Hepatocyte (in vitro differentiated cells): ENCODE measurements around the gene MAPK1.

Experiments
- EZH2 ChIP-seq: fragments of 200-600 bp; sonication (generic); IDR thresholded peaks from 2 replicates; pipeline ENCODE4 v1.6.1; 2016; ENCODE audit warnings: antibody characterized with exemption, mild to moderate bottlenecking, borderline replicate concordance
- TF ChIP-seq, protein P1 (sequence below): fragments of 200-600 bp; sonication (generic); IDR thresholded peaks from 2 replicates; pipeline ENCODE4 v1.5.1; 2016; ENCODE audit warnings: antibody characterized with exemption, mild to moderate bottlenecking; ENCODE audit not compliant: poor library complexity

DNA sequence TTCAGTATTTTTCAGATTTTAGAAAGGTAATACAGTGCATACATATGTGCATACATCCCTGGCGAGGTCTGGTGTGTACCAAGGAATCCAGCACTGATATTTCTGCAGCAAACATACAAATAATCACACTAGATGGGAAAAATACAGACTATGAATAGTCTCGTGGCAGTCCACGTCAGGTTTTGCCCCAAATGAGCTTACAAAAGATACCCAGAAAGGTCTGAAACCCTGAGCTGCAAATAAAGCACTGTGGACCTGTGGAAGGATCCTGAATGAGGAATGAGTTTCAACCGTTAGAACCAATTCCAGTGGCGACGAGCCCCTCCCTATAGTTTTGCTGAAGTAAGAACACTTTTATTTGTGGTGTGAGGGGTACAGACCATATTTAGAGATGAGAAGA lies 24.5 kb downstream of the MAPK1 start:
- TF ChIP-seq, protein P1, sequence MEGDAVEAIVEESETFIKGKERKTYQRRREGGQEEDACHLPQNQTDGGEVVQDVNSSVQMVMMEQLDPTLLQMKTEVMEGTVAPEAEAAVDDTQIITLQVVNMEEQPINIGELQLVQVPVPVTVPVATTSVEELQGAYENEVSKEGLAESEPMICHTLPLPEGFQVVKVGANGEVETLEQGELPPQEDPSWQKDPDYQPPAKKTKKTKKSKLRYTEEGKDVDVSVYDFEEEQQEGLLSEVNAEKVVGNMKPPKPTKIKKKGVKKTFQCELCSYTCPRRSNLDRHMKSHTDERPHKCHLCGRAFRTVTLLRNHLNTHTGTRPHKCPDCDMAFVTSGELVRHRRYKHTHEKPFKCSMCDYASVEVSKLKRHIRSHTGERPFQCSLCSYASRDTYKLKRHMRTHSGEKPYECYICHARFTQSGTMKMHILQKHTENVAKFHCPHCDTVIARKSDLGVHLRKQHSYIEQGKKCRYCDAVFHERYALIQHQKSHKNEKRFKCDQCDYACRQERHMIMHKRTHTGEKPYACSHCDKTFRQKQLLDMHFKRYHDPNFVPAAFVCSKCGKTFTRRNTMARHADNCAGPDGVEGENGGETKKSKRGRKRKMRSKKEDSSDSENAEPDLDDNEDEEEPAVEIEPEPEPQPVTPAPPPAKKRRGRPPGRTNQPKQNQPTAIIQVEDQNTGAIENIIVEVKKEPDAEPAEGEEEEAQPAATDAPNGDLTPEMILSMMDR, result no peak
- no peak for TF ChIP-seq EZH2
